ENCODE measurements around the gene CINP. TPM values are rescaled to one million over a fixed set of nuclear protein-coding genes. Genes with fewer than 3 reads are reported as not detected.

CINP gene
- total and polyA plus RNA-seq, 2 of the 13 experiments (the other 11 are each of a cell fraction or from before 2014, with no cell fraction given): 32.8 to 42.8 TPM

DNA sequence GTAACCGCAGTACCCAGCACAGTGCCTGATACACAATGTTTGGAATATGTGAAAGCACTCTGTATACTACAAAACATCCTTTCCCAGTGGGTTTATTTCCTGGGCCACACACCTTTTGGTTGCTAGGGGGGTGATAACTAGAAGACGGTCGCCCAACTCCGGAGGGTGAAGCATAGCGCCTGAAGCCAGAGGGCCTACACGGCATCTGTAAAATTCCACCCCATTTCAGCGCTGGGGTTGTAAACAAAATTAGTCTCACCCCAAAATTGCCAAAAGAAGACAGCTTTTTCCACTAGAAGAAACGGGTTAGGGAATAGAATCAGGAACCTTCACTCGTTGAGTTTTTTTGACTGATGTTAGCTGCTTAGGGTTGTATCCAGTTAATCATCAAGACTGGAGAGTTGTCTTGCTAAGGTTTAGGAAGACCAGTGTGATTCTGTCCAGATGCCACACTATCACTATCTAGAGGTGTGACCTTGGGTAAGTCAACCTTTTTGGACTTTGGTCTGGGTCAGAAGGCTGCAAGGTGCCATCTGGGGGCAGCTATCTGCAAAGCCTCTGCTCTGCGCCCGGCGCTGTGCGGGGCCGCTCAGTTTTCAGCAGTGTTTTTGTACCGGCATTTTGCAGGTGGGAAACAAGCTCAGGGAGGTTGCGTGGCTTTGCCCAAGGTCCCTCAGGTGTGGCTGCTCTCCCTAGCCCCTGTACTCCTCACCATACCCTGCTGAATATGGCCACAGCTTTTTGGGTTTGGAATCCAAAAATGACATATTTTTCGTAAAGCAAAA, 41.8 kb downstream of the CINP start (continued):
- TF ChIP-seq ZNF687 (CRISPR knock-in tag; IDR thresholded peaks at IDR 0.05) (peak; percentile 73), ZNF768 (CRISPR knock-in tag; IDR thresholded peaks at IDR 0.05) (peak; percentile 39; the same call in 1 of the 2 replicates), ZNF660 (CRISPR knock-in tag; IDR thresholded peaks at IDR 0.05; ENCODE audit: borderline replicate concordance, low read depth) (no peak), HMGXB4 (CRISPR knock-in tag; IDR thresholded peaks at IDR 0.05; ENCODE audit: borderline replicate concordance in 1 of 2, low read depth in 1 of 2) (peak; percentile 72 to 78; a peak in 2 of 4 replicates), ZNF605 (CRISPR knock-in tag; IDR thresholded peaks at IDR 0.05) (peak; percentile 60; the same call in 1 of the 2 replicates), POLR2AphosphoS5 (IDR thresholded peaks at IDR 0.05; ENCODE audit: low read depth, low read length) (peak; percentile 93), ZSCAN20 (CRISPR knock-in tag; IDR thresholded peaks at IDR 0.05; ENCODE audit: borderline replicate concordance) (0 out of 2 replicates have a peak, but pooled peaks have one; percentile 28), SP1 (IDR thresholded peaks at IDR 0.05) (no peak), SP1 (CRISPR knock-in tag; IDR thresholded peaks at IDR 0.05) (no peak), CEBPG (CRISPR knock-in tag; IDR thresholded peaks at IDR 0.05) (0 out of 2 replicates have a peak, but pooled peaks have one; percentile 12), POLR2A (IDR thresholded peaks at IDR 0.05; ENCODE audit: insufficient read depth in 1 of 2, low read depth in 2 of 2, low read length in 2 of 2) (peak; percentile 65 to 83), ZNF33A (CRISPR knock-in tag; IDR thresholded peaks at IDR 0.05; ENCODE audit: borderline replicate concordance) (no peak), ZSCAN31 (CRISPR knock-in tag; IDR thresholded peaks at IDR 0.05; ENCODE audit: low read depth) (peak; percentile 86), THAP9 (CRISPR knock-in tag; IDR thresholded peaks at IDR 0.05; ENCODE audit: borderline replicate concordance) (peak; percentile 8; the same call in 1 of the 2 replicates), ZFP36 (IDR thresholded peaks at IDR 0.05; ENCODE audit: borderline replicate concordance, low read depth, low read length, partially characterized antibody) (no peak), KMT2A (CRISPR knock-in tag; IDR thresholded peaks at IDR 0.05) (no peak; the same call in 1 of the 2 replicates), LCORL (IDR thresholded peaks at IDR 0.05) (no peak), LCORL (CRISPR knock-in tag; IDR thresholded peaks at IDR 0.05) (peak; percentile 54; the same call in 1 of the 2 replicates), PAX8 (CRISPR knock-in tag; IDR thresholded peaks at IDR 0.05; ENCODE audit: borderline replicate concordance) (no peak), ZNF597 (CRISPR knock-in tag; IDR thresholded peaks at IDR 0.05) (no peak)
